ENCODE measurements around the gene CALML3.

DNA sequence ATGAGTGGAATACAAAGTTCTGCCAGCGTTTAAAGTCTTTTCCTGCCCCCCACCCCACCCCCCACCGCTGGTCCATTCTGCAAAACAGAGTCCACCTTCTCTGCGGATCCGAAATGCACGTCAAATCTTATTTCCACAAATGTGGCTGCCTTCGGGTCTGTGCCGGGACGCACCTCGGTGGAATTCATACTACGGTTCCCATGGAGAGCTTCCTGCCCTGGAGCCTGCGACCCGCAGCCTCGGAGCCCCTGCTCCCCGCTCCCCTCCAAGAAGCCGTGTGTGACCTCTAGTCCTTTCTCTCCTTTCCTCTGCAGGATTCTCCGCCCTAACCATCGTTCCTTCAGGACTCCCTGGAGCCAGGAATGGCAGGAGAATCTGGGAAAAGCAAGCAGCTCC, 12.9 kb upstream of the CALML3 start:
- TF ChIP-seq, protein P1, sequence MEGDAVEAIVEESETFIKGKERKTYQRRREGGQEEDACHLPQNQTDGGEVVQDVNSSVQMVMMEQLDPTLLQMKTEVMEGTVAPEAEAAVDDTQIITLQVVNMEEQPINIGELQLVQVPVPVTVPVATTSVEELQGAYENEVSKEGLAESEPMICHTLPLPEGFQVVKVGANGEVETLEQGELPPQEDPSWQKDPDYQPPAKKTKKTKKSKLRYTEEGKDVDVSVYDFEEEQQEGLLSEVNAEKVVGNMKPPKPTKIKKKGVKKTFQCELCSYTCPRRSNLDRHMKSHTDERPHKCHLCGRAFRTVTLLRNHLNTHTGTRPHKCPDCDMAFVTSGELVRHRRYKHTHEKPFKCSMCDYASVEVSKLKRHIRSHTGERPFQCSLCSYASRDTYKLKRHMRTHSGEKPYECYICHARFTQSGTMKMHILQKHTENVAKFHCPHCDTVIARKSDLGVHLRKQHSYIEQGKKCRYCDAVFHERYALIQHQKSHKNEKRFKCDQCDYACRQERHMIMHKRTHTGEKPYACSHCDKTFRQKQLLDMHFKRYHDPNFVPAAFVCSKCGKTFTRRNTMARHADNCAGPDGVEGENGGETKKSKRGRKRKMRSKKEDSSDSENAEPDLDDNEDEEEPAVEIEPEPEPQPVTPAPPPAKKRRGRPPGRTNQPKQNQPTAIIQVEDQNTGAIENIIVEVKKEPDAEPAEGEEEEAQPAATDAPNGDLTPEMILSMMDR (conservative IDR thresholded peaks at IDR 0.05; ENCODE audit: low read depth, low read length), result no peak
- no peak for TF ChIP-seq EZH2 (IDR thresholded peaks at IDR 0.05; ENCODE audit: borderline replicate concordance, low read depth, low read length, poor library complexity, severe bottlenecking)

Measured in A673 (cell line).